ENCODE results near the gene NUCKS1.

DNA sequence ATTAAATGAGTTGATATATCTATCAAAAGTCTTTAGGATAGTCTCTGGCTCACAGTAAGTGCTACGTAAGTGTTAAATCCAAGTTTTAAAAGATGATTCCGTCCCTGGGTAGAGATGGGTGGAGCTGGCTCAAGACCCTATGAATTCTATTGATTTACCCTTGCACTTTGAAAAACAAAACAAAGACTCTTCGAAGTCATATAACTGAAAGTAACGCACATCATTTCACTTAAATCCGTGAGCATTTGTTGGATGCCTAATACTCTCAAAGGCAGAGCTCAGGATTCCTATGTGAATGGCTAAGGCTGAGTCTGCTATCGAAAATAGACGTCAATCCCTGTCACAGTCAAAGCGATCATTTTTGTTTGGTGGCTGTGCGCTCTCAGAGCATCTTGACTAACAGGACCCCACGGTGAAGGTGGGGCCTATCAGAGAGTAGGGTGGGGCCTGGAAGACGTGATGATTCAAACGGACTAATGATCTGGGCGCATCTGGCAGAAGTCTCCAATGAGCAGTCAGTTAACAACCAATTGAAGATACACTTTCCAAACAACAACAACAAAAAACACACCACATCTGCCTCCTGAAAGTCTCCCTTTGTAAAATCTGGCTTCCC lies 1.2 kb upstream of the NUCKS1 start:
- TF ChIP-seq GLIS3 (CRISPR knock-in tag; IDR thresholded peaks at IDR 0.05): no peak
- TF ChIP-seq, protein P1, sequence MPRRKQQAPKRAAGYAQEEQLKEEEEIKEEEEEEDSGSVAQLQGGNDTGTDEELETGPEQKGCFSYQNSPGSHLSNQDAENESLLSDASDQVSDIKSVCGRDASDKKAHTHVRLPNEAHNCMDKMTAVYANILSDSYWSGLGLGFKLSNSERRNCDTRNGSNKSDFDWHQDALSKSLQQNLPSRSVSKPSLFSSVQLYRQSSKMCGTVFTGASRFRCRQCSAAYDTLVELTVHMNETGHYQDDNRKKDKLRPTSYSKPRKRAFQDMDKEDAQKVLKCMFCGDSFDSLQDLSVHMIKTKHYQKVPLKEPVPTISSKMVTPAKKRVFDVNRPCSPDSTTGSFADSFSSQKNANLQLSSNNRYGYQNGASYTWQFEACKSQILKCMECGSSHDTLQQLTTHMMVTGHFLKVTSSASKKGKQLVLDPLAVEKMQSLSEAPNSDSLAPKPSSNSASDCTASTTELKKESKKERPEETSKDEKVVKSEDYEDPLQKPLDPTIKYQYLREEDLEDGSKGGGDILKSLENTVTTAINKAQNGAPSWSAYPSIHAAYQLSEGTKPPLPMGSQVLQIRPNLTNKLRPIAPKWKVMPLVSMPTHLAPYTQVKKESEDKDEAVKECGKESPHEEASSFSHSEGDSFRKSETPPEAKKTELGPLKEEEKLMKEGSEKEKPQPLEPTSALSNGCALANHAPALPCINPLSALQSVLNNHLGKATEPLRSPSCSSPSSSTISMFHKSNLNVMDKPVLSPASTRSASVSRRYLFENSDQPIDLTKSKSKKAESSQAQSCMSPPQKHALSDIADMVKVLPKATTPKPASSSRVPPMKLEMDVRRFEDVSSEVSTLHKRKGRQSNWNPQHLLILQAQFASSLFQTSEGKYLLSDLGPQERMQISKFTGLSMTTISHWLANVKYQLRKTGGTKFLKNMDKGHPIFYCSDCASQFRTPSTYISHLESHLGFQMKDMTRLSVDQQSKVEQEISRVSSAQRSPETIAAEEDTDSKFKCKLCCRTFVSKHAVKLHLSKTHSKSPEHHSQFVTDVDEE (CRISPR knock-in tag; IDR thresholded peaks at IDR 0.05): no peak
- no peak for TF ChIP-seq PPARA (CRISPR knock-in tag; IDR thresholded peaks at IDR 0.05; ENCODE audit: borderline replicate concordance)
- no peak for TF ChIP-seq ZNF565 (CRISPR knock-in tag; conservative IDR thresholded peaks at IDR 0.05; ENCODE audit: low read depth)
- no peak for TF ChIP-seq ISL1 (CRISPR knock-in tag; IDR thresholded peaks at IDR 0.05)
- no peak for TF ChIP-seq RARB (CRISPR knock-in tag; IDR thresholded peaks at IDR 0.05)
